BE2C (cell line): ENCODE data around the gene CASP14.
"Not testable (repeated sequence)": the region's sequence is repeated elsewhere in the genome, so short reads cannot be mapped to it uniquely, and the experiment has no call there.

Source experiments
- DNase-seq: peaks from one replicate; pipeline ENCODE4 v3.0.0-alpha.2; 2020
- H3K27me3 ChIP-seq: fragments of 250-450 bp; sonication (Bioruptor Pico); 2 replicates; pipeline ENCODE4 v1.5.1; 2020; ENCODE audit warnings: mild to moderate bottlenecking
- H3K36me3 ChIP-seq: fragments of 250-450 bp; sonication (Bioruptor Pico); 2 replicates; pipeline ENCODE4 v1.5.1; 2020; ENCODE audit warnings: mild to moderate bottlenecking
- H3K4me1 ChIP-seq: fragments of 250-450 bp; sonication (Bioruptor Pico); 2 replicates; pipeline ENCODE4 v1.5.1; 2020
- H3K4me3 ChIP-seq: 2 replicates; pipeline ENCODE4 v1.5.1; 2011; ENCODE audit warnings: low read depth, low read length
- H3K9me3 ChIP-seq: fragments of 250-450 bp; sonication (Bioruptor Pico); 2 replicates; pipeline ENCODE4 v1.5.1; 2020
- TF ChIP-seq, protein P1 (sequence below): IDR thresholded peaks from 2 replicates; pipeline ENCODE4 v1.5.1; 2012; ENCODE audit warnings: mild to moderate bottlenecking, low read depth, low read length

Gene CASP14

DNA sequence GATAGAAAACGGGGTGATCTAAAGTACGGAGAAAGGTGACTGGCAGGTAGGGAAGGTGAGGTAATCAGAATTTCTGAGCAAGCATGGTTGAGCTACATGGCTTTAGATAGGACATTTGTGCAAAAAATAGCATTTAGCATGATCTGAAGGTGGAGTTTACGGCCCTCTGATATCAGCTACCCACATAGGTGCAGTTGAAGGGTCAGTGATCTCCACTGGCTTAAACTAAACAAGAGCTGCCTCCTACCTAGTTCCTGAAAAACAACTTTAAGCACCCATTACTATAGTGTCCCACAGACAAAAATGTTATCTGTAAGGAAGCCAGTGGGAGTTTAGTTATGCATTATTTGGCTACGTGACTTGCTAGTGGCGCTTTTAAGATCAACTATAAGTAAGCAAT lies 1.2 kb upstream of the CASP14 start:
- Histone ChIP-seq H3K4me1 (no peaks in the 10 kb centered on the region), H3K36me3 (no peaks in the 10 kb centered on the region), H3K9me3 (no peaks in the 10 kb centered on the region), H3K4me3 (no peak overlapping the region), H3K27me3 (no peaks in the 10 kb centered on the region)
- no peak for DNase-seq
- TF ChIP-seq, protein P1, sequence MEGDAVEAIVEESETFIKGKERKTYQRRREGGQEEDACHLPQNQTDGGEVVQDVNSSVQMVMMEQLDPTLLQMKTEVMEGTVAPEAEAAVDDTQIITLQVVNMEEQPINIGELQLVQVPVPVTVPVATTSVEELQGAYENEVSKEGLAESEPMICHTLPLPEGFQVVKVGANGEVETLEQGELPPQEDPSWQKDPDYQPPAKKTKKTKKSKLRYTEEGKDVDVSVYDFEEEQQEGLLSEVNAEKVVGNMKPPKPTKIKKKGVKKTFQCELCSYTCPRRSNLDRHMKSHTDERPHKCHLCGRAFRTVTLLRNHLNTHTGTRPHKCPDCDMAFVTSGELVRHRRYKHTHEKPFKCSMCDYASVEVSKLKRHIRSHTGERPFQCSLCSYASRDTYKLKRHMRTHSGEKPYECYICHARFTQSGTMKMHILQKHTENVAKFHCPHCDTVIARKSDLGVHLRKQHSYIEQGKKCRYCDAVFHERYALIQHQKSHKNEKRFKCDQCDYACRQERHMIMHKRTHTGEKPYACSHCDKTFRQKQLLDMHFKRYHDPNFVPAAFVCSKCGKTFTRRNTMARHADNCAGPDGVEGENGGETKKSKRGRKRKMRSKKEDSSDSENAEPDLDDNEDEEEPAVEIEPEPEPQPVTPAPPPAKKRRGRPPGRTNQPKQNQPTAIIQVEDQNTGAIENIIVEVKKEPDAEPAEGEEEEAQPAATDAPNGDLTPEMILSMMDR: no peak

DNA sequence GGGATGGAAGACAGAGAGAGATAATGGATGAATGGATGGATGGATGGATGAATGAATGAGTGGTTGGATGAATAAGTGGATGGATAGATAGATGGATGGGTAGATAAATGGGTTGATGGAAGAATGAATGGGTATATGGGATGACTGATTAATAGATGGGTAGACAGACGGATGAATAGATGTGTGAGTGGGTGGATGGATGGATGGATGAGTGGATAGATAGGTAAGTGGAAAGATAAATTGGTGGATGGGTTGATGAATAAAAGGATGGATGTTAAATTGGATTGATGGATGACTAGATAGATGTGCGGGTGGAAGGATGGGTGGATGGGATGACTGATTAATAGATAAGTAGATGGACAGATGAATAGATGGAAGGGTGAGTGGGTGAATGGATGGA lies 1.4 kb downstream of the CASP14 start:
- TF ChIP-seq, protein P1: no peak
- no peaks in the 10 kb centered on the region for H3K4me1 ChIP-seq
- H3K27me3 ChIP-seq: no peaks in the 10 kb centered on the region
- no peak overlapping the region for H3K4me3 ChIP-seq
- no peaks in the 10 kb centered on the region for H3K9me3 ChIP-seq
- no peak for DNase-seq
- no peaks in the 10 kb centered on the region for H3K36me3 ChIP-seq

DNA sequence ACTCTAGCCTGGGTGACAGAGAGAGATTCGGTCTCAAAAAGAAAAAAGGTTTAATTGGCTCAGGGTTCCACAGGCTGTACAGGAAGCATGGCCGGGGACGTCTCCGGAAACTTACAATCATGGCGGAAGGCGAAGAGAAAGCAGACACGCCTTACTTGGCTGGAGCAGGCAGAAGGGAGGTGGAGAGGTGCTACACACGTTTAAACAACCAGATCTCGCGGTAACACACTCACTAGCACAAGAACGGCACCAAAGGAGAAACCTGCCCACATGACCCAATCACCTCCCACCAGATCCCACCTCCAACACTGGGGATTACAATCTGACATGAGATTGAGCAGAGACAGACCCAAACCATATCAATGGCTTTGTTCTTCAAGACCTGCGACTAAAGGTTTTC lies 12.8 kb downstream of the CASP14 start:
- H3K9me3 ChIP-seq: no peaks in the 10 kb centered on the region
- TF ChIP-seq, protein P1: no peak

DNA sequence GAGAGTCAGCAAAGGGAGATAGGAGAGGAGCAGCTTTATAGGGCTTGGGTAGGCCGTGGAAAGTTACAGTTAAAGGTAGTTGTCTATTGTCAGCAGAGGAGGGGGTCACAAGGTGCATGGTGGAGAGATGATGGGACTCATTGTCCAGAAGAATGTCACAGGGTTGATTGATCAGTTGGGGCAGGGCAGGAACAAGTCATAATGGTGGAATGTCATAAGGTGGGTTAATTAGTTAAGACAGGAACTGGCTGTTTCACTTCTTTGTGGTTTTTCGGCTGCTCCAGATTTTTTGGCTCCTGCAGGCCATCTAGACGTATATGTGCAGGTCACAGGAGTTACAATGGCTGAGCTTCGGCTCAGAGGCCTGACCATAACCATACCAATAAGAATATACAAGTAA lies 21.1 kb downstream of the CASP14 start:
- H3K36me3 ChIP-seq, H3K4me3 ChIP-seq, DNase-seq, H3K9me3 ChIP-seq, H3K27me3 ChIP-seq, H3K4me1 ChIP-seq: not testable (repeated sequence)

More for the DNA sequence above, 12.8 kb downstream of the CASP14 start:
- Histone ChIP-seq H3K4me1 (no peaks in the 10 kb centered on the region), H3K4me3 (no peak overlapping the region), H3K36me3 (no peaks in the 10 kb centered on the region), H3K27me3 (no peaks in the 10 kb centered on the region; the same call in 1 of the 2 replicates)
- no peak for DNase-seq

DNA sequence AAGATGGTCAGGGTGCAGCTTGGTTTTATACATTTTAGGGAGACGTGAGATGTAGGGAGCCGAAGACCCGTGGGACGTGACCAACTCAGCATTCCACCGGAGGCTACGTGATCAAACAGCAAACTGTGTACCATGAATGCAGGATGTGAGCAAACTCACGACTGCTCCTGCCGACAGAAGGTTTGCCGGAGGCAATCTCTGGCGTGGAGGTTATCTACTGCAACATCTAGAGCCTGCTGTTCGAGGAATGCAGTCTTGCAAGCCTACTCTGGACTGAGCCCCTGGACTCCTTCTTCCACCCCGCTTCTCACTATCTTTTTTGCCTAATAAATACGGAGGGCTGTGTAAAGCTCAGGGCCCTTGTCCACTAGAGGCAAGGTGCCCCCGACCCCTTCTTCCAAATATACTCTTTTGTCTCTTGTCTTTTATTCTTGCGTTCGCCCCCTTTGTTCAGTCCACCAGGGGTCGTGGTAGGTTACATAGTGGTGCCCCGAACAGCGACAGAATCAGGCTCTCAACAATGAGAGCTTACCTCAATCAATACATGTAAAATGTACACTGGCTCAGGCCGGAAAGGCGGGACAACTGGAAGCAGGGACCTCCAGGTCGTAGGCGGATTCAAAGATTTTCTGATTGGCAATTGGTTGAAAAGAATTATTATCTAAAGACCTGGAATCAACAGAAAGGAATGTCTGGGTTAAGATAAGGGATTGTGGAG lies 23.8 kb downstream of the CASP14 start:
- peak; percentile 18 for DNase-seq
- Histone ChIP-seq H3K9me3 (no peaks in the 10 kb centered on the region), H3K4me3 (no peak overlapping the region), H3K4me1 (no peaks in the 10 kb centered on the region), H3K36me3 (no peaks in the 10 kb centered on the region), H3K27me3 (0 out of 2 replicates have a peak, but pooled peaks cover under 1% of the 10 kb centered on the region)
- TF ChIP-seq, protein P1: peak; percentile 46

DNA sequence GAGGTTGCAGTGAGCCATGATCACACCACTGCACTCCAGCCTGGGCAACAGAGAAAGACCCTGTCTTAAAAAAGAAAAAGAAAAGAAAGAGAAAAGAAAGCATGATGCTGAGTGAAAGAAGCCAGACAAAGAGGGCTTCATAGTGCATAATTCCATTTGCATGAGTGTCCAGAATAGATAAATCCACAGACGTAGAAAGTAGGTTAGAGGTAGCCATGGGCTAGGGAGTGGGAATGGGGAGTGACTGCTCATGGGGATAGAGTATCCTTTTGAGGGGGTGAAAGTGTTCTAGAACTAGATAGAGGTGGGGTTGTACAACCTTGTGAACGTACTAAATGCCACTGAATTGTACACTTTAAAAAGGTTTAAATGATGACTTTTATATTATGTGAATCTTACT lies 25.1 kb downstream of the CASP14 start:
- H3K27me3 ChIP-seq: no peaks in the 10 kb centered on the region
- H3K4me3 ChIP-seq: no peak overlapping the region
- TF ChIP-seq, protein P1: no peak
- no peaks in the 10 kb centered on the region for H3K9me3 ChIP-seq
- no peaks in the 10 kb centered on the region for H3K4me1 ChIP-seq
- no peak for DNase-seq
- no peaks in the 10 kb centered on the region for H3K36me3 ChIP-seq
